Upper lobe of left lung (tissue), 6 donors: ENCODE measurements around the gene TMEM165. TPM values are rescaled to one million over a fixed set of nuclear protein-coding genes. Genes with fewer than 3 reads are reported as not detected.

Experiments
- ATAC-seq, 2 donors: fragments of 200-7000 bp; cut with Tn5 transposase; one replicate each; pipeline ENCODE4 v1.9.1; 2022; ENCODE audit warnings: mild to moderate bottlenecking in 2 of 2, moderate library complexity in 2 of 2; ENCODE audit not compliant: low FRiP score in 2 of 2
- DNase-seq, 2 donors: peaks; one replicate each; pipeline ENCODE4 v3.0.0-alpha.2; 2019 to 2020
- H3K27ac ChIP-seq, 4 donors: fragments of 200-600 bp; sonication (generic); one replicate each; pipeline ENCODE4 v1.5.1; 2016 to 2019
- H3K27me3 ChIP-seq, 4 donors: fragments of 200-600 bp; sonication (generic); one replicate each; pipeline ENCODE4 v1.5.1; 2017 to 2019
- H3K36me3 ChIP-seq, 4 donors: fragments of 200-600 bp; sonication (generic); one replicate each; pipeline ENCODE4 v1.5.1; 2016 to 2019
- H3K4me1 ChIP-seq, 4 donors: fragments of 200-600 bp; sonication (generic); one replicate each; pipeline ENCODE4 v1.5.1; 2018 to 2019
- H3K4me3 ChIP-seq, 4 donors: fragments of 200-600 bp; sonication (generic); one replicate each; pipeline ENCODE4 v1.5.1; 2017 to 2019; ENCODE audit warnings: mild to moderate bottlenecking in 2 of 4, moderate library complexity in 1 of 4
- H3K9me3 ChIP-seq, 4 donors: fragments of 200-600 bp; sonication (generic); one replicate each; pipeline ENCODE4 v1.5.1; 2018 to 2019
- EP300 ChIP-seq, 4 donors: sonication (generic); formaldehyde crosslinking; IDR thresholded peaks; one replicate each; pipeline ENCODE4 v1.5.1; 2017; ENCODE audit warnings: antibody characterized with exemption in 4 of 4, control low read depth in 2 of 4
- POLR2A ChIP-seq, 4 donors: fragments of 450-650 bp; IDR thresholded peaks; one replicate each; pipeline ENCODE4 v1.5.1; 2016 to 2017; ENCODE audit warnings: antibody characterized with exemption in 4 of 4, mild to moderate bottlenecking in 2 of 4
- POLR2AphosphoS5 ChIP-seq, 2 donors: sonication (generic); formaldehyde crosslinking; IDR thresholded peaks; one replicate each; pipeline ENCODE4 v1.5.1; 2017; ENCODE audit warnings: antibody characterized with exemption in 2 of 2
- WGBS, 2 donors: methylation state at CpG; one replicate each; pipeline ENCODE4 v1.1.5; 2017 to 2018; 5-methylcytosine and 5-hydroxymethylcytosine counted together
- total RNA-seq, 6 donors: library from RNA; depleted of rRNA in 4 of 6; stranded (reverse); fragments of >200 nt in 4 of 6; gene quantifications; one replicate each; pipeline versions ENCODE4 v1.1.0 to v1.2.1, GENCODE V29; 2016 to 2021
- TF ChIP-seq, protein P1 (sequence below), 6 experiments: fragments of 450-650 bp in 4 of 6; fragments of 200-600 bp in 2 of 6; sonication (generic) in 2 of 6; IDR thresholded peaks; one replicate each; pipeline ENCODE4 v1.5.1; 2016 to 2019; ENCODE audit warnings: antibody characterized with exemption in 6 of 6
- donor health status: DM: no; HTN: no; CAD: no; lungs with moderate emphysema.
- donor health status: DM: no; HTN: yes; CAD: no; lungs with severe emphysema.

TMEM165 gene
- total RNA-seq, 6 donors from 2014 or later: 118 to 312 (median 231) TPM

DNA sequence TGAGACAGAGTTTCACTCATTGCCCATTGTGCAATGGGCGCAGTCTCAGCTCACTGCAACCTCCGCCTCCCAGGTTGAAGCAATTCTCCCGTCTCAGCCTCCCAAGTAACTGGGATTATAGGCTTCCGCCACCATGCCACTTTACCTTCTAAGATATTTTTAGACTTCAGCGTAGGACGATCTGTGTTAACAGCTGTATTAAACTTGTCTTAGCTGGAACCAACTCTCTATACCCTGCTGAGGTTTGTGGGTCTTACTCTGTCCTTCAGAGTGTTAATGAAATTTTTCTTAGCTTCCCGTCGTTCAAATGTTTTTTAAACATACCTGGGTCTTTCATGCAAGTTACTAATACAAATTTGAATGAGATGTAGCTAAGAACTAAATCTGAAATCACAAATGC lies 14.7 kb downstream of the TMEM165 start:
- H3K36me3 ChIP-seq: peaks cover 8 to 63% (median 23%) of the 10 kb centered on the region in 4 donors
- peaks cover 19 to 44% (median 32%) of the 10 kb centered on the region in 4 donors for H3K4me1 ChIP-seq
- no peaks in the 10 kb centered on the region for H3K9me3 ChIP-seq
- no peak for ATAC-seq
- H3K4me3 ChIP-seq: no peak overlapping the region
- TF ChIP-seq POLR2A (IDR thresholded peaks at IDR 0.05): no peak
- TF ChIP-seq, protein P1, sequence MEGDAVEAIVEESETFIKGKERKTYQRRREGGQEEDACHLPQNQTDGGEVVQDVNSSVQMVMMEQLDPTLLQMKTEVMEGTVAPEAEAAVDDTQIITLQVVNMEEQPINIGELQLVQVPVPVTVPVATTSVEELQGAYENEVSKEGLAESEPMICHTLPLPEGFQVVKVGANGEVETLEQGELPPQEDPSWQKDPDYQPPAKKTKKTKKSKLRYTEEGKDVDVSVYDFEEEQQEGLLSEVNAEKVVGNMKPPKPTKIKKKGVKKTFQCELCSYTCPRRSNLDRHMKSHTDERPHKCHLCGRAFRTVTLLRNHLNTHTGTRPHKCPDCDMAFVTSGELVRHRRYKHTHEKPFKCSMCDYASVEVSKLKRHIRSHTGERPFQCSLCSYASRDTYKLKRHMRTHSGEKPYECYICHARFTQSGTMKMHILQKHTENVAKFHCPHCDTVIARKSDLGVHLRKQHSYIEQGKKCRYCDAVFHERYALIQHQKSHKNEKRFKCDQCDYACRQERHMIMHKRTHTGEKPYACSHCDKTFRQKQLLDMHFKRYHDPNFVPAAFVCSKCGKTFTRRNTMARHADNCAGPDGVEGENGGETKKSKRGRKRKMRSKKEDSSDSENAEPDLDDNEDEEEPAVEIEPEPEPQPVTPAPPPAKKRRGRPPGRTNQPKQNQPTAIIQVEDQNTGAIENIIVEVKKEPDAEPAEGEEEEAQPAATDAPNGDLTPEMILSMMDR (IDR thresholded peaks at IDR 0.05): no peak
- no peak for TF ChIP-seq POLR2AphosphoS5 (IDR thresholded peaks at IDR 0.05)
- TF ChIP-seq EP300 (IDR thresholded peaks at IDR 0.05): no peak
- DNase-seq: no peak
- WGBS, 2 donors: 85 to 89% methylated on average over 8 of the region's 8 CpGs
- H3K27ac ChIP-seq: no peak overlapping the region
- no peaks in the 10 kb centered on the region for H3K27me3 ChIP-seq

DNA sequence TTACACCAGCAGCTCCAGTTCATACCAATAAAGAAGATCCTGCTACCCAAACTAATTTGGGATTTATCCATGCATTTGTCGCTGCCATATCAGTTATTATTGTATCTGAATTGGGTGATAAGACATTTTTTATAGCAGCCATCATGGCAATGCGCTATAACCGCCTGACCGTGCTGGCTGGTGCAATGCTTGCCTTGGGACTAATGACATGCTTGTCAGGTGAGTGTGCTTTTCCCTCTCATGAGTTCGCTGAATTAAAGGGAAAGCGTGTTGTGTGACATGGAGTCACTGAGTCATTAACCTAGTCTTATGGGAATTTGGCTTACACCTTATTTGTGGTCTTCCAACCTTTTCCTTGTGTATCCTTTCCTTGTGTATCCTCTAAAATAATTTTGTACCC lies 15.9 kb downstream of the TMEM165 start:
- 98% methylated on average over 6 of the region's 6 CpGs for WGBS, 2 donors
- Histone ChIP-seq H3K4me1 (peaks cover 19 to 47% (median 27%) of the 10 kb centered on the region in 4 donors), H3K27me3 (no peaks in the 10 kb centered on the region), H3K9me3 (no peaks in the 10 kb centered on the region), H3K4me3 (no peak overlapping the region), H3K27ac (no peak overlapping the region), H3K36me3 (peaks cover 9 to 63% (median 23%) of the 10 kb centered on the region in 4 donors)
- DNase-seq (no peak), ATAC-seq (no peak)
- no peak for TF ChIP-seq POLR2A (IDR thresholded peaks at IDR 0.05)

DNA sequence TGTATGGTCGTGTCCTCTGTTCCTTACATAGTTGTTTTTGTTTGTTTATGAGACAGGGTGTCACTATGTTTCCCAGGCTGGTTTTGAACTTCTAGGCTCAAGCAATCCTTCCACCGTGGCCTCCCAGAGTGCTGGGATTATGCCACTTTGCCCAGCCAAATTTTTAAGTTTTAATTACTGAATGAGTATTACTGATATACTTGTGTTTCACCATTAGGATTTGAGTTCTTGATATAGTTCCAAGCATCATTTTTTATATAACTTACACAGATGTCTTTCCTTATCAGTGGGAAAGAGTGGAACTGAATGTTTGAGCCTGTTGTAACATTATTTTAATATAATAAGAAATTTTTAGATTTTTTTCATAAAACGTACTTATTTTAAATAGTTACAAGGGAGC lies 20.4 kb downstream of the TMEM165 start:
- H3K27ac ChIP-seq: no peak overlapping the region
- ATAC-seq (no peak), DNase-seq (no peak)
- no peaks in the 10 kb centered on the region for H3K9me3 ChIP-seq
- 74 to 75% methylated on average over 3 of the region's 3 CpGs for WGBS, 2 donors
- no peaks in the 10 kb centered on the region for H3K27me3 ChIP-seq
- H3K4me3 ChIP-seq: no peak overlapping the region
- H3K36me3 ChIP-seq: peaks cover 31 to 91% (median 51%) of the 10 kb centered on the region in 4 donors
- no peak for TF ChIP-seq POLR2AphosphoS5 (IDR thresholded peaks at IDR 0.05)
- TF ChIP-seq EP300 (IDR thresholded peaks at IDR 0.05): no peak
- no peak for TF ChIP-seq POLR2A (IDR thresholded peaks at IDR 0.05)
- TF ChIP-seq, protein P1 (IDR thresholded peaks at IDR 0.05): no peak
- peaks cover 0 to 9% (median 3%) of the 10 kb centered on the region in 4 donors for H3K4me1 ChIP-seq

DNA sequence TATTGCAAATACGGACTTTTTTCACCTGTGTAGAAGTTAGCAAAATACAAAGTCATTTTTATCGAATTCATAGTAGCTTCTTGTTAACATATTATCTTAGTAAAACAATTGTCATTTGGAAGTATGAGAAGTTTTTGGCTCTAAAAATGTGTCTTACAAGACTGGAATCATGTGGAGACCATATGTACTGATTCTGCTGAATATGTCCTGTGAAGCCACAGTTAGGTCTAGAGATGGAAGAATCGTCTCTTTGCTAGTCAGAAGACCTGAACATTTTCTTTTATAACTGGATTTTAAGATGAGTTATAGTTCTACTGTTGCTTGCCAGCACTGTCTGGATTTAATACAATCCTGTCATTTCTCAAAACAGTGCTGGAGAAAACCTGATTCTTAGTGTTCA lies 29.0 kb downstream of the TMEM165 start:
- peaks cover 34 to 98% (median 72%) of the 10 kb centered on the region in 4 donors for H3K36me3 ChIP-seq
- WGBS, 2 donors: 89 to 98% methylated on average over 3 of the region's 3 CpGs

DNA sequence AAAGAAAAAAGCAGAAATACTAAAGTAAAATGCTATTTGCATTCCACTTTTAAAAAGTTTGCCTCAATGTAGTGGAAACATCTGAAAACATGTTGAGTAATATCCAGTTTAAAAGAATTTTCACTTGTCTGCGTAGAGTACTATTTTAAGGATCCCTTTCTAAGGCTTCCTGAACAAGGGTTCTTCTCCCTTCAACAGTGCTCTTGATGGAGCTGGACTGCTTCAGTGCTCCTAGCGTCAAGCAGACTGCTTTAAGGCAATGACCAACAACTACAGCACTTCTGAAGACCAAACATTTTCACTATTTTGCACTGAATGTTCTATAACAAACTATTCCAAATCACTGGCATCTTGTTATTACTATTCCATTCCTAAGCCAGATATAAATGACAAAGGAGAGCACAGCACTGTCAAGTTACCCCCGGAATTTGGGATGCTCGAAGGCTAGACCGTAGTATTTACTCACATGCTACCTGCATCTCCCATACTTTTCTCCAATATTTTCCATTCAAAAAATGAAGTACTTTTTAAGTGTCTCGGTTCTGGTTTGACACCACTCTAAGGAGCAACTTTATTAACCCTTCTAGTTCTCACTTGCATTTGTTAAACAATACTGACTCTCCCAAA lies 36.1 kb downstream of the TMEM165 start:
- DNase-seq (no peak), ATAC-seq (no peak)
- H3K27me3 ChIP-seq: no peaks in the 10 kb centered on the region
- no peak overlapping the region for H3K4me3 ChIP-seq
- peaks cover 14 to 98% (median 39%) of the 10 kb centered on the region in 4 donors for H3K36me3 ChIP-seq
- 69 to 72% methylated on average over 6 of the region's 6 CpGs for WGBS, 2 donors
- TF ChIP-seq, protein P1 (IDR thresholded peaks at IDR 0.05): no peak
- TF ChIP-seq EP300 (IDR thresholded peaks at IDR 0.05) (no peak), POLR2A (IDR thresholded peaks at IDR 0.05) (no peak), POLR2AphosphoS5 (IDR thresholded peaks at IDR 0.05) (no peak)
- H3K4me1 ChIP-seq: peaks cover 0 to 6% (median 3%) of the 10 kb centered on the region in 4 donors
- H3K9me3 ChIP-seq: no peaks in the 10 kb centered on the region
- peak overlapping the region in 1 of 4 donors; percentile 4 for H3K27ac ChIP-seq

More for the DNA sequence above, 29.0 kb downstream of the TMEM165 start:
- DNase-seq (no peak), ATAC-seq (no peak)
- TF ChIP-seq POLR2A (IDR thresholded peaks at IDR 0.05): no peak
- TF ChIP-seq EP300 (IDR thresholded peaks at IDR 0.05): no peak
- TF ChIP-seq, protein P1 (IDR thresholded peaks at IDR 0.05): no peak
- TF ChIP-seq POLR2AphosphoS5 (IDR thresholded peaks at IDR 0.05): no peak
- Histone ChIP-seq H3K4me3 (no peak overlapping the region), H3K9me3 (no peaks in the 10 kb centered on the region), H3K27ac (no peak overlapping the region), H3K27me3 (no peaks in the 10 kb centered on the region), H3K4me1 (no peaks in the 10 kb centered on the region)
